ENCODE measurements around the gene NMRAL1. TPM values are rescaled to one million over a fixed set of nuclear protein-coding genes. Genes with fewer than 3 reads are reported as not detected.
A peak's percentile ranks its signal among the peaks of the same experiment; 100 is the strongest.

The NMRAL1 gene
- total RNA-seq, 2 experiments from 2014 or later: 49.5 to 56.2 TPM

GRCh38 chr16:4455951-4456350 lies 18.5 kb downstream of the NMRAL1 start:
- CTCF ChIA-PET: no interaction called here
- no peaks in the 10 kb centered on the region for H3K9me3 Mint-ChIP-seq
- peaks cover 16% of the 10 kb centered on the region for H3K4me1 Mint-ChIP-seq
- no peak for DNase-seq
- no peak overlapping the region for H3K4me3 Mint-ChIP-seq
- no peak overlapping the region for H3K27ac Mint-ChIP-seq
- POLR2A ChIA-PET: no interaction called here
- H3K36me3 Mint-ChIP-seq (ENCODE audit: low read depth): peaks cover 40% of the 10 kb centered on the region
- H3K27me3 Mint-ChIP-seq: no peaks in the 10 kb centered on the region

GRCh38 chr16:4455081-4455480 lies 19.3 kb downstream of the NMRAL1 start:
- Mint-ChIP-seq H3K4me3 (no peak overlapping the region), H3K27me3 (no peaks in the 10 kb centered on the region), H3K9me3 (no peaks in the 10 kb centered on the region), H3K4me1 (peaks cover 12% of the 10 kb centered on the region), H3K27ac (no peak overlapping the region), H3K36me3 (ENCODE audit: low read depth) (peaks cover 44% of the 10 kb centered on the region)
- POLR2A ChIA-PET: no interaction called here
- CTCF ChIA-PET: no interaction called here
- no peak for DNase-seq

GRCh38 chr16:4454623-4455022 lies 19.8 kb downstream of the NMRAL1 start:
- H3K27ac Mint-ChIP-seq: no peak overlapping the region
- H3K4me1 Mint-ChIP-seq: peaks cover 8% of the 10 kb centered on the region
- H3K27me3 Mint-ChIP-seq: no peaks in the 10 kb centered on the region
- no peaks in the 10 kb centered on the region for H3K9me3 Mint-ChIP-seq
- ChIA-PET POLR2A (no interaction called here), CTCF (no interaction called here)
- H3K36me3 Mint-ChIP-seq (ENCODE audit: low read depth): peaks cover 44% of the 10 kb centered on the region
- DNase-seq: no peak
- no peak overlapping the region for H3K4me3 Mint-ChIP-seq

GRCh38 chr16:4452674-4453073 lies 21.8 kb downstream of the NMRAL1 start:
- CTCF ChIA-PET: interaction anchor here (1.4 kb wide), 1 partner anchor 96 kb away, joined by 3 read pairs; no protein-coding TSS in a partner anchor
- peaks cover 44% of the 10 kb centered on the region for H3K36me3 Mint-ChIP-seq (ENCODE audit: low read depth)
- no peak overlapping the region for H3K4me3 Mint-ChIP-seq
- POLR2A ChIA-PET: no interaction called here
- H3K27ac Mint-ChIP-seq: no peak overlapping the region
- no peaks in the 10 kb centered on the region for H3K9me3 Mint-ChIP-seq
- no peaks in the 10 kb centered on the region for H3K27me3 Mint-ChIP-seq
- DNase-seq: no peak
- H3K4me1 Mint-ChIP-seq: no peaks in the 10 kb centered on the region

- ChIA-PET POLR2A (interaction anchor here (0.8 to 1.6 kb wide), 2 partner anchors 15 to 37 kb away, joined by 3 read pairs; no protein-coding TSS in a partner anchor), CTCF (interaction anchor here (1.1 kb wide), 1 partner anchor 49 kb away, joined by 3 read pairs; no protein-coding TSS in a partner anchor)
- Mint-ChIP-seq H3K36me3 (ENCODE audit: low read depth) (peaks cover 52% of the 10 kb centered on the region), H3K27ac (no peak overlapping the region), H3K4me3 (no peak overlapping the region), H3K4me1 (no peaks in the 10 kb centered on the region), H3K27me3 (no peaks in the 10 kb centered on the region), H3K9me3 (no peaks in the 10 kb centered on the region)
- DNase-seq: no peak
Measured at GRCh38 chr16:4450931-4451519, 23.4 kb downstream of the NMRAL1 start.

- no peaks in the 10 kb centered on the region for H3K27me3 Mint-ChIP-seq
- no peak overlapping the region for H3K27ac Mint-ChIP-seq
- no peak overlapping the region for H3K4me3 Mint-ChIP-seq
- ChIA-PET CTCF (interaction anchor here (1.1 kb wide), 1 partner anchor 48 kb away, joined by 3 read pairs; no protein-coding TSS in a partner anchor), POLR2A (no interaction called here)
- H3K9me3 Mint-ChIP-seq: no peaks in the 10 kb centered on the region
- H3K4me1 Mint-ChIP-seq: no peaks in the 10 kb centered on the region
- DNase-seq: no peak
- peaks cover 47% of the 10 kb centered on the region for H3K36me3 Mint-ChIP-seq (ENCODE audit: low read depth)
Measured at GRCh38 chr16:4450430-4450829, 24.0 kb downstream of the NMRAL1 start.

GRCh38 chr16:4443986-4444385 lies 30.4 kb downstream of the NMRAL1 start:
- no peak for DNase-seq
- H3K4me3 Mint-ChIP-seq: no peak overlapping the region
- CTCF ChIA-PET: no interaction called here
- H3K36me3 Mint-ChIP-seq (ENCODE audit: low read depth): peaks cover 72% of the 10 kb centered on the region
- peak overlapping the region; percentile 31 for H3K27ac Mint-ChIP-seq
- no peaks in the 10 kb centered on the region for H3K9me3 Mint-ChIP-seq
- H3K4me1 Mint-ChIP-seq: peaks cover 5% of the 10 kb centered on the region
- no peaks in the 10 kb centered on the region for H3K27me3 Mint-ChIP-seq
- POLR2A ChIA-PET: no interaction called here

- Mint-ChIP-seq H3K36me3 (ENCODE audit: low read depth) (peaks cover 70% of the 10 kb centered on the region), H3K4me3 (no peak overlapping the region), H3K27me3 (no peaks in the 10 kb centered on the region), H3K9me3 (no peaks in the 10 kb centered on the region), H3K4me1 (peaks cover 5% of the 10 kb centered on the region), H3K27ac (no peak overlapping the region)
- ChIA-PET POLR2A (no interaction called here), CTCF (no interaction called here)
- DNase-seq: no peak
Measured at GRCh38 chr16:4443271-4443670, 31.2 kb downstream of the NMRAL1 start.

- Mint-ChIP-seq H3K36me3 (ENCODE audit: low read depth) (peaks cover 67% of the 10 kb centered on the region), H3K27me3 (no peaks in the 10 kb centered on the region), H3K27ac (no peak overlapping the region), H3K4me3 (no peak overlapping the region), H3K4me1 (peaks cover 5% of the 10 kb centered on the region), H3K9me3 (no peaks in the 10 kb centered on the region)
- POLR2A ChIA-PET: no interaction called here
- DNase-seq: no peak
- CTCF ChIA-PET: no interaction called here
Measured at GRCh38 chr16:4442371-4442770, 32.1 kb downstream of the NMRAL1 start.

GRCh38 chr16:4437366-4437765 lies 37.1 kb downstream of the NMRAL1 start:
- no peaks in the 10 kb centered on the region for H3K9me3 Mint-ChIP-seq
- H3K27me3 Mint-ChIP-seq: no peaks in the 10 kb centered on the region
- peaks cover 61% of the 10 kb centered on the region for H3K36me3 Mint-ChIP-seq (ENCODE audit: low read depth)
- H3K27ac Mint-ChIP-seq: no peak overlapping the region
- H3K4me1 Mint-ChIP-seq: peaks cover 14% of the 10 kb centered on the region
- CTCF ChIA-PET: interaction anchor here (1.4 kb wide), 1 partner anchor 33 kb away, joined by 4 read pairs; no protein-coding TSS in a partner anchor
- no peak overlapping the region for H3K4me3 Mint-ChIP-seq
- no peak for DNase-seq
- POLR2A ChIA-PET: interaction anchor here (2.9 kb wide), 1 partner anchor 23 kb away, joined by 10 read pairs; no protein-coding TSS in a partner anchor

GRCh38 chr16:4435337-4436067 lies 38.9 kb downstream of the NMRAL1 start:
- no peaks in the 10 kb centered on the region for H3K9me3 Mint-ChIP-seq
- POLR2A ChIA-PET: no interaction called here
- H3K27ac Mint-ChIP-seq: no peak overlapping the region
- peaks cover 52% of the 10 kb centered on the region for H3K36me3 Mint-ChIP-seq (ENCODE audit: low read depth)
- CTCF ChIA-PET: interaction anchor here (1.1 kb wide), 1 partner anchor 113 kb away, joined by 3 read pairs; no protein-coding TSS in a partner anchor
- H3K4me3 Mint-ChIP-seq: no peak overlapping the region
- no peaks in the 10 kb centered on the region for H3K27me3 Mint-ChIP-seq
- H3K4me1 Mint-ChIP-seq: peaks cover 14% of the 10 kb centered on the region
- no peak for DNase-seq

- Mint-ChIP-seq H3K27ac (no peak overlapping the region), H3K36me3 (ENCODE audit: low read depth) (peaks cover 50% of the 10 kb centered on the region), H3K27me3 (no peaks in the 10 kb centered on the region), H3K9me3 (no peaks in the 10 kb centered on the region), H3K4me3 (no peak overlapping the region), H3K4me1 (peaks cover 9% of the 10 kb centered on the region)
- CTCF ChIA-PET: interaction anchor here (1.1 kb wide), 1 partner anchor 114 kb away, joined by 3 read pairs; no protein-coding TSS in a partner anchor
- POLR2A ChIA-PET: interaction anchor here (0.6 kb wide), 1 partner anchor 31 kb away, joined by 5 read pairs; no protein-coding TSS in a partner anchor
- DNase-seq: no peak
Measured at GRCh38 chr16:4433914-4434787, 40.3 kb downstream of the NMRAL1 start.

GRCh38 chr16:4433228-4433627 lies 41.2 kb downstream of the NMRAL1 start:
- POLR2A ChIA-PET: no interaction called here
- no peak overlapping the region for H3K4me3 Mint-ChIP-seq
- H3K27me3 Mint-ChIP-seq: no peaks in the 10 kb centered on the region
- H3K27ac Mint-ChIP-seq: no peak overlapping the region
- CTCF ChIA-PET: no interaction called here
- peaks cover 50% of the 10 kb centered on the region for H3K36me3 Mint-ChIP-seq (ENCODE audit: low read depth)
- H3K4me1 Mint-ChIP-seq: peaks cover 13% of the 10 kb centered on the region
- no peaks in the 10 kb centered on the region for H3K9me3 Mint-ChIP-seq
- no peak for DNase-seq
